UCSD-AML1 (cell line): ENCODE data around the gene BCAS4.
A peak's percentile ranks its signal among the peaks of the same experiment; 100 is the strongest.
"Not testable (repeated sequence)": the region's sequence is repeated elsewhere in the genome, so short reads cannot be mapped to it uniquely, and the experiment has no call there.

Source experiments
- DNase-seq: peaks from one replicate; lab custom pipeline; 2025; ENCODE audit not compliant: unreplicated experiment; lab: John Stamatoyannopoulos, UW

Gene BCAS4

GRCh38 chr20:50798650-50799049 is 3.8 kb downstream of the BCAS4 start:
- no peak for DNase-seq

- no peak for DNase-seq
These were observed 4.5 kb downstream of the BCAS4 start for GRCh38 chr20:50799176-50799889.

- no peak for DNase-seq
These were observed 5.2 kb downstream of the BCAS4 start for GRCh38 chr20:50799890-50800550.

GRCh38 chr20:50800986-50801746 is 6.3 kb downstream of the BCAS4 start:
- DNase-seq, result not testable (repeated sequence)

GRCh38 chr20:50801747-50802125 is 6.9 kb downstream of the BCAS4 start:
- DNase-seq, result no peak

- DNase-seq, result no peak
These were observed 7.4 kb downstream of the BCAS4 start for GRCh38 chr20:50802289-50802688.

GRCh38 chr20:50804437-50805348 is 9.8 kb downstream of the BCAS4 start:
- no peak for DNase-seq

GRCh38 chr20:50805349-50805684 is 10.5 kb downstream of the BCAS4 start:
- no peak for DNase-seq

GRCh38 chr20:50806126-50806768 is 11.4 kb downstream of the BCAS4 start:
- no peak for DNase-seq

- DNase-seq, result no peak
These were observed 15.2 kb downstream of the BCAS4 start for GRCh38 chr20:50810063-50810462.

- no peak for DNase-seq
These were observed 16.0 kb downstream of the BCAS4 start for GRCh38 chr20:50810842-50811241.

GRCh38 chr20:50813101-50813643 is 18.3 kb downstream of the BCAS4 start:
- DNase-seq, result no peak

GRCh38 chr20:50813801-50814200 is 18.9 kb downstream of the BCAS4 start:
- no peak for DNase-seq

- DNase-seq, result no peak
These were observed 19.7 kb downstream of the BCAS4 start for GRCh38 chr20:50814438-50815161.

GRCh38 chr20:50815162-50815989 is 20.5 kb downstream of the BCAS4 start:
- no peak for DNase-seq

GRCh38 chr20:50817776-50818172 is 22.9 kb downstream of the BCAS4 start:
- no peak for DNase-seq

GRCh38 chr20:50819349-50819748 is 24.5 kb downstream of the BCAS4 start:
- no peak for DNase-seq

- peak; percentile 42 for DNase-seq
These were observed 25.8 kb downstream of the BCAS4 start for GRCh38 chr20:50820515-50821256.
